ENCODE data around the gene SNTN. TPM values are rescaled to one million over a fixed set of nuclear protein-coding genes. Genes with fewer than 3 reads are reported as not detected.

SNTN gene
- total and polyA plus RNA-seq, 2 experiments from 2014 or later, result 0.70 TPM; not detected in 1

DNA sequence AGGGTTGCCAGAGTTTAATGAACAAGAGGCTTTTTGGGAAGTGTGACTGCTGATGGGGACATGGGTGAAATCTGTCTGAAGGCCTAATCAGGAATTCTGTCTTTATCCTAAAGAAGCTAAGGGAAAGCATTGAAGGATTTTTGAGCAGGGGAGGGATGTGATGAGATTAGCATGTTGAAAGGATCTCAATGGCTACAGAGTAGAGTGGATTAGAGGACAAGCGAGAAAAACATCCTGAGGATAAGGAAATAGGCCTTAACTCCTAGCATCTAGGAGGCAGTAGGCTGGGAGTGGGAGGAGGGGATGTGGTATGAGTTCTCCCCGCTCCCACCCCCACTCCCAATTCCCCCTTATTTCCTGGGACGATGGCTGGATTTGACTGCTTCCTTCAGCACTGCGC is 35.1 kb upstream of the SNTN start (continued):
- TF ChIP-seq EZH2phosphoT487 (IDR thresholded peaks at IDR 0.05; ENCODE audit: unreplicated experiment) (no peak), JUNB (IDR thresholded peaks at IDR 0.05; ENCODE audit: unreplicated experiment) (no peak)
- TF ChIP-seq, protein P1, sequence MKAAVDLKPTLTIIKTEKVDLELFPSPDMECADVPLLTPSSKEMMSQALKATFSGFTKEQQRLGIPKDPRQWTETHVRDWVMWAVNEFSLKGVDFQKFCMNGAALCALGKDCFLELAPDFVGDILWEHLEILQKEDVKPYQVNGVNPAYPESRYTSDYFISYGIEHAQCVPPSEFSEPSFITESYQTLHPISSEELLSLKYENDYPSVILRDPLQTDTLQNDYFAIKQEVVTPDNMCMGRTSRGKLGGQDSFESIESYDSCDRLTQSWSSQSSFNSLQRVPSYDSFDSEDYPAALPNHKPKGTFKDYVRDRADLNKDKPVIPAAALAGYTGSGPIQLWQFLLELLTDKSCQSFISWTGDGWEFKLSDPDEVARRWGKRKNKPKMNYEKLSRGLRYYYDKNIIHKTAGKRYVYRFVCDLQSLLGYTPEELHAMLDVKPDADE (IDR thresholded peaks at IDR 0.05), result no peak

DNA sequence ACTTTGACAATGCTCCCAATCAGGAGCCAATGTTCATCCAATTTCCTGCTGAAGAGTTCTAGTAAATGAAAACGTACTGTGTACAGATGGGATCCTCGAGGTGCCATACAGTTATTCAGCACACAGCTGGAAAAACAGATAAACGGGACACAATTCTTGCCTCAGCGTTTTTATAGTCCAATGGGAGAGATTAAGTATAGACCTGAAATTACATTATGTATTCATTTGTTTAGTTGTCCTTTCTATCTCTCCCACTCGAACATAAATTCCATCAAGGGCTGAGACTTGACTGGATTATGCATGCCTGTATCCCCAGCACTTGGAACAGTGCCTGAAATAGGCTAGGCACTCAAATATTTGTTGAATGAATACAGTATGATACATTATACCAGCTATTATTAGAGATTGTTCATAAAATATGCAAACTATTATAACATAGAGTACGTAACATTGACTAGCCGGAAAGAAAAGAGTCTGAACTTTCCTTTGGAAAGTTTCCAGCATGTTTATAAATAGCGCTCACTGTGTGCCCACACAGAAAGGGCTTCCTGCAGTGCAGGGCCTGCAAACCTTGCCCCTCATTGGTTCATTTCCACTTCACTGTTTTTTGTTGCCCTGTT is 27.4 kb upstream of the SNTN start:
- Histone ChIP-seq H3K27me3 (ENCODE audit: insufficient read depth) (no peaks in the 10 kb centered on the region), H3K79me2 (replicated peaks; ENCODE audit: insufficient read depth) (no peaks in the 10 kb centered on the region), H3K4me1 (ENCODE audit: insufficient read depth) (peaks cover 23% of the 10 kb centered on the region), H3K9me2 (ENCODE audit: insufficient read depth) (no peaks in the 10 kb centered on the region; the same call in 1 of the 2 replicates), H3K27ac (ENCODE audit: low read depth) (no peak overlapping the region), H3K36me3 (ENCODE audit: insufficient read depth) (no peaks in the 10 kb centered on the region), H3K4me2 (no peak overlapping the region), H2AFZ (no peak overlapping the region), H4K20me1 (replicated peaks; ENCODE audit: insufficient read depth) (no peaks in the 10 kb centered on the region), H3F3A (replicated peaks; ENCODE audit: low read depth) (no peaks in the 10 kb centered on the region), H3K4me3 (no peak overlapping the region)
- no peaks in the 10 kb centered on the region for H3K9me3 Mint-ChIP-seq
- no peaks in the 10 kb centered on the region for H3K27me3 Mint-ChIP-seq (ENCODE audit: insufficient read depth, low read depth, poor library complexity)
- no peaks in the 10 kb centered on the region for H3K36me3 Mint-ChIP-seq (ENCODE audit: low read depth)
- no peak for DNase-seq (ENCODE audit: low spot score)
- H3K4me3 Mint-ChIP-seq, result no peak overlapping the region
- H3K4me1 Mint-ChIP-seq, result peaks cover 23% of the 10 kb centered on the region
- ATAC-seq, result peak; percentile 45; the same call in 2 of the 3 replicates
- H3K27ac Mint-ChIP-seq, result no peak overlapping the region
- TF ChIP-seq ZNF114 (CRISPR knock-in tag; IDR thresholded peaks at IDR 0.05), result no peak
- TF ChIP-seq STAT1 (IDR thresholded peaks at IDR 0.05; ENCODE audit: unreplicated experiment), result no peak

DNA sequence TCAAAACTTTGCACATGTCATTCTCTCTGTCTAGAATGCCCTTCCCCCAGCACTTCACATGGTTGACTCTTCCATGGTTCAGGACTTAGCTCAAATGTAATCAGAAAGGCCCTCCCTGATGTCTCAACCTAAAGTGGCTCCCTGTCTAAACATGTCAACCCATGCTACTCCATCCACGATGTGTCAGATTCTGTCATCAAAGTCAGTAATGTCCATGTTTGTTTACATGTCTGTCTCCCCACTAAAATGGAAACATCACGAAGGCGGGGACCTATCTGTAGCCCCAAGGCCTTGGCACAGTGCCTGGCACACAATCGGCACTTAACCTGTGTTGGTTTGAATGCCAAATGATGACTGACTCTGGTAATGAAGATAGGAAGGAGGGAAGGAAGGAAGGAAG is 20.8 kb upstream of the SNTN start:
- no peaks in the 10 kb centered on the region for H3F3A ChIP-seq (replicated peaks; ENCODE audit: low read depth)
- Mint-ChIP-seq H3K27ac (no peak overlapping the region), H3K4me1 (peaks cover 2% of the 10 kb centered on the region; the same call in 1 of the 3 replicates), H3K27me3 (ENCODE audit: insufficient read depth, low read depth, poor library complexity) (no peaks in the 10 kb centered on the region), H3K4me3 (no peak overlapping the region), H3K36me3 (ENCODE audit: low read depth) (no peaks in the 10 kb centered on the region), H3K9me3 (no peaks in the 10 kb centered on the region)
- H3K27ac ChIP-seq (ENCODE audit: low read depth), result no peak overlapping the region
- H2AFZ ChIP-seq, result no peak overlapping the region
- H3K4me1 ChIP-seq (ENCODE audit: insufficient read depth), result peaks cover under 1% of the 10 kb centered on the region; the same call in 1 of the 2 replicates
- no peaks in the 10 kb centered on the region for H3K9me2 ChIP-seq (ENCODE audit: insufficient read depth)
- H3K4me2 ChIP-seq, result no peak overlapping the region
- no peak for ATAC-seq
- no peak for DNase-seq (ENCODE audit: low spot score)
- no peak overlapping the region for H3K4me3 ChIP-seq
- H4K20me1 ChIP-seq (replicated peaks; ENCODE audit: insufficient read depth), result no peaks in the 10 kb centered on the region
- H3K27me3 ChIP-seq (ENCODE audit: insufficient read depth), result no peaks in the 10 kb centered on the region
- no peaks in the 10 kb centered on the region for H3K79me2 ChIP-seq (replicated peaks; ENCODE audit: insufficient read depth)
- no peaks in the 10 kb centered on the region for H3K36me3 ChIP-seq (ENCODE audit: insufficient read depth)
- TF ChIP-seq, protein P2, sequence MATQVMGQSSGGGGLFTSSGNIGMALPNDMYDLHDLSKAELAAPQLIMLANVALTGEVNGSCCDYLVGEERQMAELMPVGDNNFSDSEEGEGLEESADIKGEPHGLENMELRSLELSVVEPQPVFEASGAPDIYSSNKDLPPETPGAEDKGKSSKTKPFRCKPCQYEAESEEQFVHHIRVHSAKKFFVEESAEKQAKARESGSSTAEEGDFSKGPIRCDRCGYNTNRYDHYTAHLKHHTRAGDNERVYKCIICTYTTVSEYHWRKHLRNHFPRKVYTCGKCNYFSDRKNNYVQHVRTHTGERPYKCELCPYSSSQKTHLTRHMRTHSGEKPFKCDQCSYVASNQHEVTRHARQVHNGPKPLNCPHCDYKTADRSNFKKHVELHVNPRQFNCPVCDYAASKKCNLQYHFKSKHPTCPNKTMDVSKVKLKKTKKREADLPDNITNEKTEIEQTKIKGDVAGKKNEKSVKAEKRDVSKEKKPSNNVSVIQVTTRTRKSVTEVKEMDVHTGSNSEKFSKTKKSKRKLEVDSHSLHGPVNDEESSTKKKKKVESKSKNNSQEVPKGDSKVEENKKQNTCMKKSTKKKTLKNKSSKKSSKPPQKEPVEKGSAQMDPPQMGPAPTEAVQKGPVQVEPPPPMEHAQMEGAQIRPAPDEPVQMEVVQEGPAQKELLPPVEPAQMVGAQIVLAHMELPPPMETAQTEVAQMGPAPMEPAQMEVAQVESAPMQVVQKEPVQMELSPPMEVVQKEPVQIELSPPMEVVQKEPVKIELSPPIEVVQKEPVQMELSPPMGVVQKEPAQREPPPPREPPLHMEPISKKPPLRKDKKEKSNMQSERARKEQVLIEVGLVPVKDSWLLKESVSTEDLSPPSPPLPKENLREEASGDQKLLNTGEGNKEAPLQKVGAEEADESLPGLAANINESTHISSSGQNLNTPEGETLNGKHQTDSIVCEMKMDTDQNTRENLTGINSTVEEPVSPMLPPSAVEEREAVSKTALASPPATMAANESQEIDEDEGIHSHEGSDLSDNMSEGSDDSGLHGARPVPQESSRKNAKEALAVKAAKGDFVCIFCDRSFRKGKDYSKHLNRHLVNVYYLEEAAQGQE (IDR thresholded peaks at IDR 0.05; ENCODE audit: unreplicated experiment), result no peak
- TF ChIP-seq EZH2 (IDR thresholded peaks at IDR 0.05; ENCODE audit: low read depth, unreplicated experiment) (no peak), POLR2AphosphoS5 (IDR thresholded peaks at IDR 0.05; ENCODE audit: low read depth) (no peak), ZNF331 (CRISPR knock-in tag; IDR thresholded peaks at IDR 0.05; ENCODE audit: low read depth) (no peak), ZNF114 (CRISPR knock-in tag; IDR thresholded peaks at IDR 0.05) (no peak)
- TF ChIP-seq, protein P3, sequence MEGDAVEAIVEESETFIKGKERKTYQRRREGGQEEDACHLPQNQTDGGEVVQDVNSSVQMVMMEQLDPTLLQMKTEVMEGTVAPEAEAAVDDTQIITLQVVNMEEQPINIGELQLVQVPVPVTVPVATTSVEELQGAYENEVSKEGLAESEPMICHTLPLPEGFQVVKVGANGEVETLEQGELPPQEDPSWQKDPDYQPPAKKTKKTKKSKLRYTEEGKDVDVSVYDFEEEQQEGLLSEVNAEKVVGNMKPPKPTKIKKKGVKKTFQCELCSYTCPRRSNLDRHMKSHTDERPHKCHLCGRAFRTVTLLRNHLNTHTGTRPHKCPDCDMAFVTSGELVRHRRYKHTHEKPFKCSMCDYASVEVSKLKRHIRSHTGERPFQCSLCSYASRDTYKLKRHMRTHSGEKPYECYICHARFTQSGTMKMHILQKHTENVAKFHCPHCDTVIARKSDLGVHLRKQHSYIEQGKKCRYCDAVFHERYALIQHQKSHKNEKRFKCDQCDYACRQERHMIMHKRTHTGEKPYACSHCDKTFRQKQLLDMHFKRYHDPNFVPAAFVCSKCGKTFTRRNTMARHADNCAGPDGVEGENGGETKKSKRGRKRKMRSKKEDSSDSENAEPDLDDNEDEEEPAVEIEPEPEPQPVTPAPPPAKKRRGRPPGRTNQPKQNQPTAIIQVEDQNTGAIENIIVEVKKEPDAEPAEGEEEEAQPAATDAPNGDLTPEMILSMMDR (conservative IDR thresholded peaks at IDR 0.05; ENCODE audit: low read depth in 2 of 2), result no peak
